ENCODE measurements around the gene BRINP1. TPM values are rescaled to one million over a fixed set of nuclear protein-coding genes. Genes with fewer than 3 reads are reported as not detected.

Gene BRINP1
- total RNA-seq, 1 experiment from 2014 or later, result not detected

- no peaks in the 10 kb centered on the region for H3K4me1 ChIP-seq (ENCODE audit: insufficient read depth, low read length, poor library complexity, severe bottlenecking)
- no peak overlapping the region for H3K27ac ChIP-seq (ENCODE audit: low read depth, low read length, poor library complexity, severe bottlenecking)
- intact Hi-C loops (cut with micrococcal nuclease; ENCODE audit: unreplicated experiment), result no loop called here
- no peaks in the 10 kb centered on the region for H3K36me3 ChIP-seq (ENCODE audit: insufficient read depth, low read length, poor library complexity, severe bottlenecking)
- no peak for DNase-seq (ENCODE audit: low spot score)
- CTCF ChIA-PET, result no interaction called here
- no peak for TF ChIP-seq EZH2 (IDR thresholded peaks at IDR 0.05; ENCODE audit: borderline replicate concordance, low read depth, low read length, poor library complexity, severe bottlenecking)
- TF ChIP-seq, protein P1, sequence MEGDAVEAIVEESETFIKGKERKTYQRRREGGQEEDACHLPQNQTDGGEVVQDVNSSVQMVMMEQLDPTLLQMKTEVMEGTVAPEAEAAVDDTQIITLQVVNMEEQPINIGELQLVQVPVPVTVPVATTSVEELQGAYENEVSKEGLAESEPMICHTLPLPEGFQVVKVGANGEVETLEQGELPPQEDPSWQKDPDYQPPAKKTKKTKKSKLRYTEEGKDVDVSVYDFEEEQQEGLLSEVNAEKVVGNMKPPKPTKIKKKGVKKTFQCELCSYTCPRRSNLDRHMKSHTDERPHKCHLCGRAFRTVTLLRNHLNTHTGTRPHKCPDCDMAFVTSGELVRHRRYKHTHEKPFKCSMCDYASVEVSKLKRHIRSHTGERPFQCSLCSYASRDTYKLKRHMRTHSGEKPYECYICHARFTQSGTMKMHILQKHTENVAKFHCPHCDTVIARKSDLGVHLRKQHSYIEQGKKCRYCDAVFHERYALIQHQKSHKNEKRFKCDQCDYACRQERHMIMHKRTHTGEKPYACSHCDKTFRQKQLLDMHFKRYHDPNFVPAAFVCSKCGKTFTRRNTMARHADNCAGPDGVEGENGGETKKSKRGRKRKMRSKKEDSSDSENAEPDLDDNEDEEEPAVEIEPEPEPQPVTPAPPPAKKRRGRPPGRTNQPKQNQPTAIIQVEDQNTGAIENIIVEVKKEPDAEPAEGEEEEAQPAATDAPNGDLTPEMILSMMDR (conservative IDR thresholded peaks at IDR 0.05; ENCODE audit: low read depth, low read length), result no peak
- H3K27me3 ChIP-seq (replicated peaks; ENCODE audit: insufficient read depth, low read depth, low read length, poor library complexity), result no peaks in the 10 kb centered on the region
- no peak overlapping the region for H3K4me3 ChIP-seq (ENCODE audit: low read depth, low read length, poor library complexity, severe bottlenecking)
- no peaks in the 10 kb centered on the region for H3K9me3 ChIP-seq (ENCODE audit: low read depth, low read length, poor library complexity, severe bottlenecking)
- POLR2A ChIA-PET (ENCODE audit: low non-redundant PET), result no interaction called here
- no TSS peak for BruUV-seq (replicated peaks)
These were observed 95.8 kb downstream of the BRINP1 start for GRCh38 chr9:119273325-119273904.

GRCh38 chr9:119272500-119273211, 96.6 kb downstream of the BRINP1 start:
- TF ChIP-seq, protein P1 (conservative IDR thresholded peaks at IDR 0.05; ENCODE audit: low read depth, low read length), result no peak
- no peak for TF ChIP-seq EZH2 (IDR thresholded peaks at IDR 0.05; ENCODE audit: borderline replicate concordance, low read depth, low read length, poor library complexity, severe bottlenecking)
- DNase-seq (ENCODE audit: low spot score), result no peak
- H3K27ac ChIP-seq (ENCODE audit: low read depth, low read length, poor library complexity, severe bottlenecking), result no peak overlapping the region
- intact Hi-C loops (cut with micrococcal nuclease; ENCODE audit: unreplicated experiment), result no loop called here
- no peak overlapping the region for H3K4me3 ChIP-seq (ENCODE audit: low read depth, low read length, poor library complexity, severe bottlenecking)
- H3K36me3 ChIP-seq (ENCODE audit: insufficient read depth, low read length, poor library complexity, severe bottlenecking), result no peaks in the 10 kb centered on the region
- H3K27me3 ChIP-seq (replicated peaks; ENCODE audit: insufficient read depth, low read depth, low read length, poor library complexity), result no peaks in the 10 kb centered on the region
- BruUV-seq (replicated peaks), result no TSS peak
- no peaks in the 10 kb centered on the region for H3K9me3 ChIP-seq (ENCODE audit: low read depth, low read length, poor library complexity, severe bottlenecking)
- ChIA-PET CTCF (no interaction called here), POLR2A (ENCODE audit: low non-redundant PET) (no interaction called here)
- no peaks in the 10 kb centered on the region for H3K4me1 ChIP-seq (ENCODE audit: insufficient read depth, low read length, poor library complexity, severe bottlenecking)

GRCh38 chr9:119268985-119269384, 100.2 kb downstream of the BRINP1 start:
- intact Hi-C loops (cut with micrococcal nuclease; ENCODE audit: unreplicated experiment), result no loop called here
- POLR2A ChIA-PET (ENCODE audit: low non-redundant PET), result no interaction called here
- CTCF ChIA-PET, result no interaction called here

More at GRCh38 chr9:119268985-119269384, 100.2 kb downstream of the BRINP1 start:
- no peak for TF ChIP-seq EZH2 (IDR thresholded peaks at IDR 0.05; ENCODE audit: borderline replicate concordance, low read depth, low read length, poor library complexity, severe bottlenecking)
- TF ChIP-seq, protein P1 (conservative IDR thresholded peaks at IDR 0.05; ENCODE audit: low read depth, low read length), result no peak
- Histone ChIP-seq H3K4me1 (ENCODE audit: insufficient read depth, low read length, poor library complexity, severe bottlenecking) (no peaks in the 10 kb centered on the region), H3K36me3 (ENCODE audit: insufficient read depth, low read length, poor library complexity, severe bottlenecking) (no peaks in the 10 kb centered on the region), H3K4me3 (ENCODE audit: low read depth, low read length, poor library complexity, severe bottlenecking) (no peak overlapping the region), H3K9me3 (ENCODE audit: low read depth, low read length, poor library complexity, severe bottlenecking) (no peaks in the 10 kb centered on the region), H3K27ac (ENCODE audit: low read depth, low read length, poor library complexity, severe bottlenecking) (no peak overlapping the region), H3K27me3 (replicated peaks; ENCODE audit: insufficient read depth, low read depth, low read length, poor library complexity) (no peaks in the 10 kb centered on the region)
- DNase-seq (ENCODE audit: low spot score), result no peak
- BruUV-seq (replicated peaks), result no TSS peak
